SK-N-SH (cell line): ENCODE data around the gene RAPGEF1.

Source experiments
- ELF1 ChIP-seq: IDR thresholded peaks from 2 replicates; pipeline ENCODE4 v1.4.0; 2012
- EP300 ChIP-seq, 2 experiments: IDR thresholded peaks; 2 replicates each; pipeline versions ENCODE4 v1.4.0 to v1.6.1; 2012; ENCODE audit warnings: borderline replicate concordance in 1 of 2, low read depth in 1 of 2, low read length in 1 of 2
- GATA2 ChIP-seq: sonication (generic); formaldehyde crosslinking; IDR thresholded peaks from 2 replicates; pipeline ENCODE4 v1.5.0; 2020; ENCODE audit warnings: mild to moderate bottlenecking, missing genetic modification reagents
- MXI1 ChIP-seq: IDR thresholded peaks from 2 replicates; pipeline ENCODE4 v1.6.1; 2012; ENCODE audit warnings: mild to moderate bottlenecking, low read depth, low read length, improper control_type of control experiment
- NRF1 ChIP-seq: IDR thresholded peaks from 2 replicates; pipeline ENCODE4 v1.6.1; 2012; ENCODE audit warnings: low read depth, mild to moderate bottlenecking, low read length
- POLR2AphosphoS5 ChIP-seq: IDR thresholded peaks from 2 replicates; pipeline ENCODE4 v1.6.1; 2012; ENCODE audit warnings: low read depth, low read length
- RXRA ChIP-seq: IDR thresholded peaks from 2 replicates; pipeline ENCODE4 v1.4.0; 2012; ENCODE audit warnings: low read depth, mild to moderate bottlenecking, borderline replicate concordance
- TF ChIP-seq, protein P1 (sequence below): fragments of 200-600 bp; sonication (generic); IDR thresholded peaks from 2 replicates; pipeline ENCODE4 v1.6.1; 2017; ENCODE audit warnings: antibody characterized with exemption, mild to moderate bottlenecking, moderate library complexity
- TF ChIP-seq, protein P2 (sequence below): fragments of 150-350 bp; IDR thresholded peaks from 2 replicates; pipeline ENCODE4 v1.6.1; 2016; ENCODE audit warnings: mild to moderate bottlenecking, low read depth, low read length
- TF ChIP-seq, protein P3 (sequence below): IDR thresholded peaks from 2 replicates; pipeline ENCODE4 v1.6.1; 2012; ENCODE audit warnings: mild to moderate bottlenecking, low read depth, low read length, moderate library complexity
- TF ChIP-seq, protein P4 (sequence below): fragments of 150-350 bp; IDR thresholded peaks from 2 replicates; pipeline ENCODE4 v1.6.1; 2017; ENCODE audit warnings: antibody characterized with exemption, low read length, low read depth, borderline replicate concordance
- TF ChIP-seq, protein P5 (sequence below): IDR thresholded peaks from 2 replicates; pipeline ENCODE4 v1.4.0; 2012; ENCODE audit warnings: low read depth
- TF ChIP-seq, protein P6 (sequence below): IDR thresholded peaks from 2 replicates; pipeline ENCODE4; 2012

DNA sequence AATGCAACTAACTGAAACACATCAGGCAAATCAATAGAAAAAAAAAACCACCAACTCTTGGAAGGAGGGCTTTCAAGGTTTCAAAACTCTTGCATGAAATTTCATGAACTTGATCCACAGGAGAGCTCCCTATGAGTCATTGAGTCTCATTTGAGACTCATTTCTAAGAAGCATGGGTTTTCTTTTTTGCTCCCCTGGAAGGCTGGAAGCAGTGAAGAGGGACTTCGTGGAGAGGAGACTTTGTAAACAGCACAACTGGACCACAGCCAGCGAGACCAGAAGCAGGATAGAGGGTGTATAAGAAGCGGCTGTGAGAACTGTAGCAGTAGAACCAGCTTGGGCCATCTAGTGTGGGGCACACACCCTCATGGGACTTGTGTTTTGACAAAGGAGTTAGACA is 41.2 kb upstream of the RAPGEF1 start:
- TF ChIP-seq, protein P1, sequence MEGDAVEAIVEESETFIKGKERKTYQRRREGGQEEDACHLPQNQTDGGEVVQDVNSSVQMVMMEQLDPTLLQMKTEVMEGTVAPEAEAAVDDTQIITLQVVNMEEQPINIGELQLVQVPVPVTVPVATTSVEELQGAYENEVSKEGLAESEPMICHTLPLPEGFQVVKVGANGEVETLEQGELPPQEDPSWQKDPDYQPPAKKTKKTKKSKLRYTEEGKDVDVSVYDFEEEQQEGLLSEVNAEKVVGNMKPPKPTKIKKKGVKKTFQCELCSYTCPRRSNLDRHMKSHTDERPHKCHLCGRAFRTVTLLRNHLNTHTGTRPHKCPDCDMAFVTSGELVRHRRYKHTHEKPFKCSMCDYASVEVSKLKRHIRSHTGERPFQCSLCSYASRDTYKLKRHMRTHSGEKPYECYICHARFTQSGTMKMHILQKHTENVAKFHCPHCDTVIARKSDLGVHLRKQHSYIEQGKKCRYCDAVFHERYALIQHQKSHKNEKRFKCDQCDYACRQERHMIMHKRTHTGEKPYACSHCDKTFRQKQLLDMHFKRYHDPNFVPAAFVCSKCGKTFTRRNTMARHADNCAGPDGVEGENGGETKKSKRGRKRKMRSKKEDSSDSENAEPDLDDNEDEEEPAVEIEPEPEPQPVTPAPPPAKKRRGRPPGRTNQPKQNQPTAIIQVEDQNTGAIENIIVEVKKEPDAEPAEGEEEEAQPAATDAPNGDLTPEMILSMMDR = no peak
- TF ChIP-seq MXI1 (no peak), GATA2 (CRISPR knock-in tag) (no peak), NRF1 (no peak), POLR2AphosphoS5 (no peak), ELF1 (no peak), EP300 (IDR thresholded peaks at IDR 0.05; ENCODE audit: borderline replicate concordance in 1 of 2, low read depth in 1 of 2, low read length in 1 of 2) (no peak), RXRA (no peak)
- TF ChIP-seq, protein P2, sequence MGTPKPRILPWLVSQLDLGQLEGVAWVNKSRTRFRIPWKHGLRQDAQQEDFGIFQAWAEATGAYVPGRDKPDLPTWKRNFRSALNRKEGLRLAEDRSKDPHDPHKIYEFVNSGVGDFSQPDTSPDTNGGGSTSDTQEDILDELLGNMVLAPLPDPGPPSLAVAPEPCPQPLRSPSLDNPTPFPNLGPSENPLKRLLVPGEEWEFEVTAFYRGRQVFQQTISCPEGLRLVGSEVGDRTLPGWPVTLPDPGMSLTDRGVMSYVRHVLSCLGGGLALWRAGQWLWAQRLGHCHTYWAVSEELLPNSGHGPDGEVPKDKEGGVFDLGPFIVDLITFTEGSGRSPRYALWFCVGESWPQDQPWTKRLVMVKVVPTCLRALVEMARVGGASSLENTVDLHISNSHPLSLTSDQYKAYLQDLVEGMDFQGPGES = no peak
- TF ChIP-seq, protein P3, sequence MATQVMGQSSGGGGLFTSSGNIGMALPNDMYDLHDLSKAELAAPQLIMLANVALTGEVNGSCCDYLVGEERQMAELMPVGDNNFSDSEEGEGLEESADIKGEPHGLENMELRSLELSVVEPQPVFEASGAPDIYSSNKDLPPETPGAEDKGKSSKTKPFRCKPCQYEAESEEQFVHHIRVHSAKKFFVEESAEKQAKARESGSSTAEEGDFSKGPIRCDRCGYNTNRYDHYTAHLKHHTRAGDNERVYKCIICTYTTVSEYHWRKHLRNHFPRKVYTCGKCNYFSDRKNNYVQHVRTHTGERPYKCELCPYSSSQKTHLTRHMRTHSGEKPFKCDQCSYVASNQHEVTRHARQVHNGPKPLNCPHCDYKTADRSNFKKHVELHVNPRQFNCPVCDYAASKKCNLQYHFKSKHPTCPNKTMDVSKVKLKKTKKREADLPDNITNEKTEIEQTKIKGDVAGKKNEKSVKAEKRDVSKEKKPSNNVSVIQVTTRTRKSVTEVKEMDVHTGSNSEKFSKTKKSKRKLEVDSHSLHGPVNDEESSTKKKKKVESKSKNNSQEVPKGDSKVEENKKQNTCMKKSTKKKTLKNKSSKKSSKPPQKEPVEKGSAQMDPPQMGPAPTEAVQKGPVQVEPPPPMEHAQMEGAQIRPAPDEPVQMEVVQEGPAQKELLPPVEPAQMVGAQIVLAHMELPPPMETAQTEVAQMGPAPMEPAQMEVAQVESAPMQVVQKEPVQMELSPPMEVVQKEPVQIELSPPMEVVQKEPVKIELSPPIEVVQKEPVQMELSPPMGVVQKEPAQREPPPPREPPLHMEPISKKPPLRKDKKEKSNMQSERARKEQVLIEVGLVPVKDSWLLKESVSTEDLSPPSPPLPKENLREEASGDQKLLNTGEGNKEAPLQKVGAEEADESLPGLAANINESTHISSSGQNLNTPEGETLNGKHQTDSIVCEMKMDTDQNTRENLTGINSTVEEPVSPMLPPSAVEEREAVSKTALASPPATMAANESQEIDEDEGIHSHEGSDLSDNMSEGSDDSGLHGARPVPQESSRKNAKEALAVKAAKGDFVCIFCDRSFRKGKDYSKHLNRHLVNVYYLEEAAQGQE = no peak
- TF ChIP-seq, protein P4, sequence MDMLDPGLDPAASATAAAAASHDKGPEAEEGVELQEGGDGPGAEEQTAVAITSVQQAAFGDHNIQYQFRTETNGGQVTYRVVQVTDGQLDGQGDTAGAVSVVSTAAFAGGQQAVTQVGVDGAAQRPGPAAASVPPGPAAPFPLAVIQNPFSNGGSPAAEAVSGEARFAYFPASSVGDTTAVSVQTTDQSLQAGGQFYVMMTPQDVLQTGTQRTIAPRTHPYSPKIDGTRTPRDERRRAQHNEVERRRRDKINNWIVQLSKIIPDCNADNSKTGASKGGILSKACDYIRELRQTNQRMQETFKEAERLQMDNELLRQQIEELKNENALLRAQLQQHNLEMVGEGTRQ = no peak
- TF ChIP-seq, protein P5, sequence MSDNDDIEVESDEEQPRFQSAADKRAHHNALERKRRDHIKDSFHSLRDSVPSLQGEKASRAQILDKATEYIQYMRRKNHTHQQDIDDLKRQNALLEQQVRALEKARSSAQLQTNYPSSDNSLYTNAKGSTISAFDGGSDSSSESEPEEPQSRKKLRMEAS = no peak
- TF ChIP-seq, protein P6, sequence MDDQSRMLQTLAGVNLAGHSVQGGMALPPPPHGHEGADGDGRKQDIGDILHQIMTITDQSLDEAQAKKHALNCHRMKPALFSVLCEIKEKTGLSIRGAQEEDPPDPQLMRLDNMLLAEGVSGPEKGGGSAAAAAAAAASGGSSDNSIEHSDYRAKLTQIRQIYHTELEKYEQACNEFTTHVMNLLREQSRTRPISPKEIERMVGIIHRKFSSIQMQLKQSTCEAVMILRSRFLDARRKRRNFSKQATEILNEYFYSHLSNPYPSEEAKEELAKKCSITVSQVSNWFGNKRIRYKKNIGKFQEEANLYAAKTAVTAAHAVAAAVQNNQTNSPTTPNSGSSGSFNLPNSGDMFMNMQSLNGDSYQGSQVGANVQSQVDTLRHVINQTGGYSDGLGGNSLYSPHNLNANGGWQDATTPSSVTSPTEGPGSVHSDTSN = no peak
